Neural progenitor cell (in vitro differentiated cells): ENCODE data around the gene NDUFS3. TPM values are rescaled to one million over a fixed set of nuclear protein-coding genes. Genes with fewer than 3 reads are reported as not detected.
"Not testable (repeated sequence)": the region's sequence is repeated elsewhere in the genome, so short reads cannot be mapped to it uniquely, and the experiment has no call there.

ENCODE experiments used
- DNase-seq: peaks from one replicate; pipeline ENCODE4 v3.0.0-alpha.2; 2016; ENCODE audit warnings: low spot score
- H2AFZ ChIP-seq: fragments of 200-600 bp; sonication (generic); replicated peaks from 2 replicates; pipeline ENCODE4 v1.6.1; 2016; ENCODE audit warnings: antibody characterized with exemption
- H3F3A ChIP-seq: fragments of 200-600 bp; sonication (generic); 2 replicates; pipeline ENCODE4 v1.6.1; 2016; ENCODE audit warnings: antibody characterized with exemption, low read depth
- H3K27ac ChIP-seq: fragments of 200-600 bp; sonication (generic); 2 replicates; pipeline ENCODE4 v1.5.1; 2016; ENCODE audit warnings: mild to moderate bottlenecking
- H3K27me3 ChIP-seq: fragments of 200-600 bp; sonication (generic); 2 replicates; pipeline ENCODE4 v1.6.1; 2016; ENCODE audit warnings: mild to moderate bottlenecking, moderate library complexity
- H3K36me3 ChIP-seq: fragments of 200-600 bp; sonication (generic); 2 replicates; pipeline ENCODE4 v1.5.1; 2016
- H3K4me1 ChIP-seq: fragments of 200-600 bp; sonication (generic); 2 replicates; pipeline ENCODE4 v1.6.1; 2016; ENCODE audit warnings: mixed run types
- H3K4me2 ChIP-seq: fragments of 200-600 bp; sonication (generic); 2 replicates; pipeline ENCODE4 v1.6.1; 2016
- H3K4me3 ChIP-seq: fragments of 200-600 bp; sonication (generic); 2 replicates; pipeline ENCODE4 v1.5.1; 2016
- H3K79me2 ChIP-seq: fragments of 200-600 bp; sonication (generic); 2 replicates; pipeline ENCODE4 v1.6.1; 2016; ENCODE audit warnings: low read depth
- H3K9ac ChIP-seq: fragments of 200-600 bp; sonication (generic); 2 replicates; pipeline ENCODE4 v1.6.1; 2016
- H3K9me3 ChIP-seq: fragments of 200-600 bp; sonication (generic); 2 replicates; pipeline ENCODE4 v1.5.1; 2016; ENCODE audit warnings: low read depth
- H4K20me1 ChIP-seq: fragments of 200-600 bp; sonication (generic); 2 replicates; pipeline ENCODE4 v1.6.1; 2016; ENCODE audit warnings: low read depth
- H3K27ac Mint-ChIP-seq: 3 replicates; pipeline ENCODE4 v1.8.0; 2021; ENCODE audit warnings: mixed read lengths
- H3K27me3 Mint-ChIP-seq: 2 replicates; pipeline ENCODE4 v1.8.0; 2022; ENCODE audit warnings: low read depth, mild to moderate bottlenecking, inconsistent platforms, moderate library complexity, mixed read lengths; ENCODE audit not compliant: insufficient read depth
- H3K36me3 Mint-ChIP-seq: 3 replicates; pipeline ENCODE4 v1.8.0; 2021; ENCODE audit warnings: mixed read lengths
- H3K4me1 Mint-ChIP-seq: 3 replicates; pipeline ENCODE4 v1.8.0; 2021; ENCODE audit warnings: mixed read lengths
- H3K4me3 Mint-ChIP-seq: 3 replicates; pipeline ENCODE4 v1.8.0; 2021; ENCODE audit warnings: mild to moderate bottlenecking, moderate library complexity, mixed read lengths
- H3K9me3 Mint-ChIP-seq: 3 replicates; pipeline ENCODE4 v1.8.0; 2020; ENCODE audit warnings: mixed read lengths
- CTCF ChIP-seq: fragments of 200-600 bp; sonication (generic); IDR thresholded peaks from 2 replicates; pipeline ENCODE4 v1.5.1; 2017; ENCODE audit warnings: antibody characterized with exemption, mild to moderate bottlenecking
- EZH2 ChIP-seq: fragments of 200-600 bp; sonication (generic); IDR thresholded peaks from 2 replicates; pipeline ENCODE4 v1.6.1; 2017; ENCODE audit warnings: antibody characterized with exemption, mild to moderate bottlenecking, moderate library complexity
- EZH2phosphoT487 ChIP-seq: fragments of 200-600 bp; sonication (generic); IDR thresholded peaks from 2 replicates; pipeline ENCODE4 v1.6.1; 2017; ENCODE audit warnings: antibody characterized with exemption
- total RNA-seq: library from RNA; depleted of rRNA; stranded (reverse); fragments of >200 nt; gene quantifications from 2 replicates; pipeline ENCODE4 v1.2.3, GENCODE V29; 2015; ENCODE audit warnings: low replicate concordance

The NDUFS3 gene
- total RNA-seq, 1 donor from 2014 or later = 78.9 TPM

DNA sequence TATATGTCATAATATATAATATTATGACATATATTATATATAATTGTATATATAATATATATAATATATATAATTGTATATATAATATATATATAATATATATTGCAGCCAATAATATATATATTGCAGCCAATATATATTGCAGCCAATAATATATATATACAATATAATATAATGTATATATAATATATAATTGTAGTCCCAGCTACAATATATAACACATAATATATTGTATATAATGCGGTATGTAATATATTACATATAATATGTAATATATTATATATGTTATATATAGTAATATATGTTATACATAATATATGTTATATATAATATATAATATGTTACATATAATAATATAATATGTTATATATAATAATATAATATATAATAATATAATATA, 20.2 kb upstream of the NDUFS3 start:
- no peaks in the 10 kb centered on the region for H4K20me1 ChIP-seq
- H3K27ac ChIP-seq = no peak overlapping the region
- H3K4me3 ChIP-seq = no peak overlapping the region
- H2AFZ ChIP-seq = no peak overlapping the region
- peaks cover 2% of the 10 kb centered on the region for H3K27me3 Mint-ChIP-seq
- H3K4me1 Mint-ChIP-seq = peaks cover 5% of the 10 kb centered on the region
- no peak overlapping the region for H3K27ac Mint-ChIP-seq
- H3K4me3 Mint-ChIP-seq = no peak overlapping the region
- no peak overlapping the region for H3K9ac ChIP-seq
- TF ChIP-seq EZH2phosphoT487 (no peak), EZH2 (no peak), CTCF (no peak)
- no peaks in the 10 kb centered on the region for H3K9me3 ChIP-seq
- H3K9me3 Mint-ChIP-seq = no peaks in the 10 kb centered on the region
- H3K36me3 Mint-ChIP-seq = no peaks in the 10 kb centered on the region
- H3K4me1 ChIP-seq = no peaks in the 10 kb centered on the region
- H3F3A ChIP-seq = peaks cover 27% of the 10 kb centered on the region
- H3K79me2 ChIP-seq = no peaks in the 10 kb centered on the region
- no peak overlapping the region for H3K4me2 ChIP-seq
- no peak for DNase-seq
- no peaks in the 10 kb centered on the region for H3K36me3 ChIP-seq
- no peaks in the 10 kb centered on the region for H3K27me3 ChIP-seq

DNA sequence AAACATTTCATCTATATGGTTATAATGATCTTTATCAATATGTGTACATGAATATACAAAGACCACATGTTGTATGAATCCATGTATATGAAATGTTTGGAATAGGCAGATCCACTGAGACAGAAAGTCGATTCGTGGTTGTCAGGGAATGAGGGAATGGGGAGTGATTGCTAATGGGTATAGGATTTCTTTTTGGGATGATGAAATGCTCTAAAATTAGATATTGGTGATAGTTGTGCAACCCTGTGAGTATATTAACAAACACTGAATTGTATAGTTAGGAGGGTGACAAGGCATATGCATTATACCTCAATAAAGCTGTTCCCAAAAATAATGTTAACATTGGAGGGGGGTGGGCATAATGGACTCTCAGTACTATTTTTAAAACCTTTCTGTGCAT, 18.4 kb upstream of the NDUFS3 start:
- Mint-ChIP-seq H3K27me3 (peaks cover 5% of the 10 kb centered on the region), H3K9me3 (no peaks in the 10 kb centered on the region), H3K4me1 (no peaks in the 10 kb centered on the region), H3K4me3 (no peak overlapping the region), H3K27ac (no peak overlapping the region), H3K36me3 (no peaks in the 10 kb centered on the region)
- no peak overlapping the region for H3K4me2 ChIP-seq
- no peak overlapping the region for H3K4me3 ChIP-seq
- H4K20me1 ChIP-seq = no peaks in the 10 kb centered on the region
- H3K27ac ChIP-seq = no peak overlapping the region
- H3K4me1 ChIP-seq = no peaks in the 10 kb centered on the region
- no peak for TF ChIP-seq CTCF
- no peaks in the 10 kb centered on the region for H3K36me3 ChIP-seq
- no peak overlapping the region for H2AFZ ChIP-seq
- no peaks in the 10 kb centered on the region for H3K27me3 ChIP-seq
- H3K9ac ChIP-seq = no peak overlapping the region
- DNase-seq = no peak
- H3K9me3 ChIP-seq = no peaks in the 10 kb centered on the region
- H3K79me2 ChIP-seq = no peaks in the 10 kb centered on the region
- peaks cover 17% of the 10 kb centered on the region for H3F3A ChIP-seq

DNA sequence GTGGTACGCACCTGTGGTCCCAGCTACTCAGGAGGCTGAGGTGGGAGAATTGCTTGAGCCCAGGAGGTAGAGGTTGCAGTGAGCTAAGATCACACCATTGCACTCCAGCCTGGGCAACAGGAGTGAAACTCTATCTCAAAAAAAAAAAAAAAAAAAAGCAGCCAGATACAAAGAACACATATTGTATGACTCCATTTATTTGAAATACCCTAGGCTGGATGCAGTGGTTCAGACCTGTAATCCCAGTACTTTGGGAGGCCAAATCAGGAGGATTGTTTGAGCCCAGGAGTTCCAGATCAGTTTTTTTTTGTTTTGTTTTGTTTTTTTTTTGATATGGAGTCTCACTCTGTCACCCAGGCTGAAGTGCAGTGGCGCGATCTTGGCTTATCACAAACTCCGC, 16.5 kb upstream of the NDUFS3 start:
- not testable (repeated sequence) for H3K9me3 Mint-ChIP-seq, H3K36me3 ChIP-seq, H3K4me3 ChIP-seq, H3K4me2 ChIP-seq, H3K27me3 ChIP-seq, H4K20me1 ChIP-seq, H3K27ac ChIP-seq, H3K4me3 Mint-ChIP-seq, DNase-seq, H3K36me3 Mint-ChIP-seq, H3K9ac ChIP-seq, H3K4me1 Mint-ChIP-seq, H3K27ac Mint-ChIP-seq, H3K4me1 ChIP-seq, H2AFZ ChIP-seq, H3K9me3 ChIP-seq
- peaks cover 17% of the 10 kb centered on the region for H3F3A ChIP-seq
- H3K27me3 Mint-ChIP-seq = peaks cover 10% of the 10 kb centered on the region
- peaks cover 18% of the 10 kb centered on the region for H3K79me2 ChIP-seq

- H3K9me3 Mint-ChIP-seq, H3K36me3 Mint-ChIP-seq, H3K4me1 Mint-ChIP-seq, H3K4me3 ChIP-seq, H3K4me3 Mint-ChIP-seq, H3K9ac ChIP-seq, H2AFZ ChIP-seq, H3K27me3 ChIP-seq, H3F3A ChIP-seq, H4K20me1 ChIP-seq, DNase-seq, H3K27ac Mint-ChIP-seq, H3K9me3 ChIP-seq, H3K36me3 ChIP-seq, H3K4me2 ChIP-seq, H3K4me1 ChIP-seq, H3K27ac ChIP-seq: not testable (repeated sequence)
- H3K27me3 Mint-ChIP-seq = peaks cover 14% of the 10 kb centered on the region
- peaks cover 30% of the 10 kb centered on the region for H3K79me2 ChIP-seq
Measured at GRCh38 chr11:47564366-47564765, 14.5 kb upstream of the NDUFS3 start.
